Breast epithelium (tissue), 3 donors: ENCODE results near the gene OXLD1.

Experiments
- POLR2A ChIP-seq: fragments of 450-650 bp; IDR thresholded peaks from one replicate; pipeline ENCODE4 v1.6.1; 2016; ENCODE audit warnings: antibody characterized with exemption, mild to moderate bottlenecking, moderate library complexity
- POLR2AphosphoS5 ChIP-seq, 3 donors: sonication (generic); formaldehyde crosslinking; IDR thresholded peaks; one replicate each; pipeline ENCODE4 v1.6.1; 2017; ENCODE audit warnings: antibody characterized with exemption in 3 of 3
- TF ChIP-seq, protein P1 (sequence below), 3 donors: fragments of 450-650 bp; IDR thresholded peaks; one replicate each; pipeline ENCODE4 v1.5.1; 2016 to 2017; ENCODE audit warnings: antibody characterized with exemption in 3 of 3, mild to moderate bottlenecking in 3 of 3, moderate library complexity in 3 of 3

DNA sequence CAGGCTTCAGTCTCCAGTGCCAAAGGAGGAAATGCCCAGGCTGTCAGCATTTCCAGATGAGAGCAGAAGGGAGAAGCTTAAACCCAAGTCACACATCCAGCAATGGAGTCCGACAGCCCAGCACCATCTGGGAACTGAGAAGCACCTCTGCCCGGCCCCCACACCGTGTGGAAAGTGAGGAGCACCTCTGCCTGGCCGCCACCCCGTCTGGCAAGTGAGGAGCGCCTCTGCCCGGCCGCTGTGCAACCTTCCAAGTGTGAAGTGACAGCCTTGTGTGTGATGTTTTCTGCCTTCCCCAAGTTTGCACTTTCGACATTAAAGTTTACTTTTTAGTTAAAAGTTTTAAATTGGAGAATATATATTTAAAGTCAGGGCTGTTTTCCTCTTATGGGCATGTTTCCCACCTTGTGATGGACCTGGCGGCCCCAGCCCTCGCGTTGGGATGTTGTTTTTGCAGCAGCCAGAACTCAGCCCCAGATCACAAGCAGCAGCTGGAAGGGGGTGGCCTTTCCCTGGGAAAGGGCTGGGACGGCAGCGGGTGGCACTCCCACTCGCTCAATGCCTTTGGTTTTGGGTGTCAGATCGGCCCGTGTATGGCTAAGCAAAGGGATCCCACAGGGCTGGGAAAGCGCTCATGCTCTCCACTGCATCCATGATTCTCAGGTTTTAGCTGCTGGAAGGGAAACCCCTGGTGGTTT is 7.3 kb upstream of the OXLD1 start:
- TF ChIP-seq, protein P1, sequence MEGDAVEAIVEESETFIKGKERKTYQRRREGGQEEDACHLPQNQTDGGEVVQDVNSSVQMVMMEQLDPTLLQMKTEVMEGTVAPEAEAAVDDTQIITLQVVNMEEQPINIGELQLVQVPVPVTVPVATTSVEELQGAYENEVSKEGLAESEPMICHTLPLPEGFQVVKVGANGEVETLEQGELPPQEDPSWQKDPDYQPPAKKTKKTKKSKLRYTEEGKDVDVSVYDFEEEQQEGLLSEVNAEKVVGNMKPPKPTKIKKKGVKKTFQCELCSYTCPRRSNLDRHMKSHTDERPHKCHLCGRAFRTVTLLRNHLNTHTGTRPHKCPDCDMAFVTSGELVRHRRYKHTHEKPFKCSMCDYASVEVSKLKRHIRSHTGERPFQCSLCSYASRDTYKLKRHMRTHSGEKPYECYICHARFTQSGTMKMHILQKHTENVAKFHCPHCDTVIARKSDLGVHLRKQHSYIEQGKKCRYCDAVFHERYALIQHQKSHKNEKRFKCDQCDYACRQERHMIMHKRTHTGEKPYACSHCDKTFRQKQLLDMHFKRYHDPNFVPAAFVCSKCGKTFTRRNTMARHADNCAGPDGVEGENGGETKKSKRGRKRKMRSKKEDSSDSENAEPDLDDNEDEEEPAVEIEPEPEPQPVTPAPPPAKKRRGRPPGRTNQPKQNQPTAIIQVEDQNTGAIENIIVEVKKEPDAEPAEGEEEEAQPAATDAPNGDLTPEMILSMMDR (IDR thresholded peaks at IDR 0.05) = no peak
- TF ChIP-seq POLR2AphosphoS5 (IDR thresholded peaks at IDR 0.05) (no peak), POLR2A (no peak)
